DND-41 (cell line): ENCODE results near the gene SKIC2.

Experiments used
- ATAC-seq: fragments of 200-7000 bp; cut with Tn5 transposase; 3 replicates; pipeline ENCODE4 v1.9.1; 2021; ENCODE audit warnings: low read depth; ENCODE audit not compliant: insufficient read depth
- DNase-seq: peaks from one replicate; pipeline ENCODE4 v3.0.0-alpha.2; 2020
- H2AFZ ChIP-seq: 2 replicates; pipeline ENCODE4 v1.6.0; 2012; ENCODE audit warnings: low read depth, low read length
- H3K27ac ChIP-seq: 2 replicates; pipeline ENCODE4 v1.5.1; 2012; ENCODE audit warnings: low read length, inconsistent platforms
- H3K27me3 ChIP-seq: fragments of 200-600 bp; sonication (generic); 2 replicates; pipeline ENCODE4 v1.6.0; 2012; ENCODE audit warnings: low read length, mild to moderate bottlenecking, inconsistent platforms; ENCODE audit not compliant: insufficient read depth, poor library complexity
- H3K36me3 ChIP-seq: 2 replicates; pipeline ENCODE4 v1.5.1; 2012; ENCODE audit warnings: low read length, inconsistent platforms; ENCODE audit not compliant: insufficient read depth
- H3K4me1 ChIP-seq: 2 replicates; pipeline ENCODE4 v1.5.1; 2012; ENCODE audit warnings: mild to moderate bottlenecking, low read length; ENCODE audit not compliant: insufficient read depth
- H3K4me2 ChIP-seq: 2 replicates; pipeline ENCODE4 v1.6.0; 2012; ENCODE audit warnings: mild to moderate bottlenecking, moderate library complexity, low read length, inconsistent platforms; ENCODE audit not compliant: insufficient read depth
- H3K4me3 ChIP-seq, 2 experiments: fragments of 200-600 bp in 1 of 2; shearing (Covaris generic) in 1 of 2; 2 replicates each; pipeline ENCODE4 v1.5.1; 2012 to 2016; ENCODE audit warnings: inconsistent platforms in 2 of 2, low read length in 2 of 2, mild to moderate bottlenecking in 2 of 2, low read depth in 1 of 2, moderate library complexity in 1 of 2
- H3K79me2 ChIP-seq: 2 replicates; pipeline ENCODE4 v1.6.0; 2012; ENCODE audit warnings: low read length, inconsistent platforms; ENCODE audit not compliant: insufficient read depth
- H3K9ac ChIP-seq: 2 replicates; pipeline ENCODE4 v1.6.0; 2012; ENCODE audit warnings: low read depth, mild to moderate bottlenecking, inconsistent platforms, low read length, moderate library complexity
- H3K9me3 ChIP-seq: 2 replicates; pipeline ENCODE4 v1.5.1; 2012; ENCODE audit warnings: low read length, moderate library complexity, mild to moderate bottlenecking, inconsistent platforms; ENCODE audit not compliant: insufficient read depth, severe bottlenecking
- H4K20me1 ChIP-seq: 2 replicates; pipeline ENCODE4 v1.6.0; 2012; ENCODE audit warnings: low read length; ENCODE audit not compliant: insufficient read depth
- EZH2 ChIP-seq: IDR thresholded peaks from 3 replicates; pipeline ENCODE4 v1.6.1; 2012; ENCODE audit warnings: borderline replicate concordance, low read depth, mild to moderate bottlenecking, moderate library complexity, low read length, inconsistent platforms; ENCODE audit not compliant: severe bottlenecking
- TF ChIP-seq, protein P1 (sequence below): IDR thresholded peaks from 2 replicates; pipeline ENCODE4 v1.5.1; 2012; ENCODE audit warnings: borderline replicate concordance, low read length, moderate library complexity, mild to moderate bottlenecking; ENCODE audit not compliant: poor library complexity, severe bottlenecking; ENCODE audit errors: extremely low read depth

The SKIC2 gene

DNA sequence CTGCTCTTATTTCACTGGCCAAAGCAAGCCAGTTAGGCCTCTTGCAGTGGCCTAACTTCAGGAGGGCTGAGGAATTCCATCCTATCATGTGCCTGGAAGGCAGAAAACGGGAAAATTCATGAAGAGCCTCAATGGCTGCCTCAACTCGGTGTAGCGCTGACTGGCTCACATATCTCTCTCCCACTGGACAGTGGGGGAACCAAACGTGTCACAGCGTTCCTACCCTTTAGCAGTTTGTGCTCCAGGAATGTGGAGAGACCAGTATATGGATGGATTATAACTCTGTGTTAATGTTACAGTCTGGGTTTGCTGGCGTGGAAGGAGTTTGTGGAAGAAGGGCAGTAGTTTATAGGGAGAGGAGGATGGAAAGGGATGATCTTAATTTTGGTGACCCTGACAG lies 43.2 kb upstream of the SKIC2 start:
- Histone ChIP-seq H2AFZ (no peak overlapping the region), H3K4me2 (no peak overlapping the region), H3K9me3 (no peaks in the 10 kb centered on the region), H4K20me1 (no peaks in the 10 kb centered on the region), H3K27ac (no peak overlapping the region), H3K4me1 (no peaks in the 10 kb centered on the region), H3K4me3 (no peak overlapping the region), H3K79me2 (no peaks in the 10 kb centered on the region), H3K36me3 (no peaks in the 10 kb centered on the region), H3K9ac (no peak overlapping the region), H3K27me3 (no peaks in the 10 kb centered on the region)
- ATAC-seq (no peak), DNase-seq (no peak)
- TF ChIP-seq EZH2 = no peak
- TF ChIP-seq, protein P1, sequence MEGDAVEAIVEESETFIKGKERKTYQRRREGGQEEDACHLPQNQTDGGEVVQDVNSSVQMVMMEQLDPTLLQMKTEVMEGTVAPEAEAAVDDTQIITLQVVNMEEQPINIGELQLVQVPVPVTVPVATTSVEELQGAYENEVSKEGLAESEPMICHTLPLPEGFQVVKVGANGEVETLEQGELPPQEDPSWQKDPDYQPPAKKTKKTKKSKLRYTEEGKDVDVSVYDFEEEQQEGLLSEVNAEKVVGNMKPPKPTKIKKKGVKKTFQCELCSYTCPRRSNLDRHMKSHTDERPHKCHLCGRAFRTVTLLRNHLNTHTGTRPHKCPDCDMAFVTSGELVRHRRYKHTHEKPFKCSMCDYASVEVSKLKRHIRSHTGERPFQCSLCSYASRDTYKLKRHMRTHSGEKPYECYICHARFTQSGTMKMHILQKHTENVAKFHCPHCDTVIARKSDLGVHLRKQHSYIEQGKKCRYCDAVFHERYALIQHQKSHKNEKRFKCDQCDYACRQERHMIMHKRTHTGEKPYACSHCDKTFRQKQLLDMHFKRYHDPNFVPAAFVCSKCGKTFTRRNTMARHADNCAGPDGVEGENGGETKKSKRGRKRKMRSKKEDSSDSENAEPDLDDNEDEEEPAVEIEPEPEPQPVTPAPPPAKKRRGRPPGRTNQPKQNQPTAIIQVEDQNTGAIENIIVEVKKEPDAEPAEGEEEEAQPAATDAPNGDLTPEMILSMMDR = no peak

DNA sequence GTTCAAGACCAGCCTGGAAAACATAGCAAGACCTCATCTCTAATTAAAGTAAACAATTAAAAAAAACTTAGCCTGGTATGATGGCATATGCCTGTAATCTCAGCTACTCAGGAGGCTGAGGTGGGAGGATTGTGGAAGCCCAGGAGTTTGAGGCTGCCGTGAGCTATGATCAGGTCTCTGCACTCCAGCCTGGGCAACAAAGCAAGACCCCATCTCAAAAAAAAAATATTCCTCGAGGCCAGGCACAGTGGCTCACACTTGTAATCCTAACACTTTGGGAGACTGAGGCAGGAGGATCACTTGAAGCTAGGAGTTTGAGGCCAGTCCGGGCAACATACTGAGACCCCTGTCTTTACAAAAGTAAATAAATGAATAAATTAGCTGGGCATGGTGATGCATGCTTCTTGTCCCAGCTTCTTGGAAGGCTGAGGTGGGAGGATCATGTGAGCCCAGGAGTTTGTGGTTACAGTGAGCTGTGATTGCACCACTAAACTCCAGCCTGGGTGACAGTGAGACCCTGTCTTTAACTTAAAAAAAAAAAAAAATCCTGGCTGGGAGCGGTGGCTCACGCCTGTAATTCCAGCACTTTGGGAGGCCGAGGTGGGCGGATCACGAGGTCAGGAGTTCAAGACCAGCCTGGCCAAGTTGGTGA lies 40.8 kb upstream of the SKIC2 start:
- no peak for DNase-seq
- no peaks in the 10 kb centered on the region for H3K4me1 ChIP-seq
- no peak overlapping the region for H3K27ac ChIP-seq
- H3K9ac ChIP-seq = no peak overlapping the region
- H3K27me3 ChIP-seq = no peaks in the 10 kb centered on the region
- no peak overlapping the region for H3K4me2 ChIP-seq
- no peak overlapping the region for H3K4me3 ChIP-seq
- no peaks in the 10 kb centered on the region for H3K9me3 ChIP-seq
- no peaks in the 10 kb centered on the region for H4K20me1 ChIP-seq
- TF ChIP-seq, protein P1 = no peak
- TF ChIP-seq EZH2 = no peak
- H3K79me2 ChIP-seq = no peaks in the 10 kb centered on the region
- ATAC-seq = no peak; the same call in 2 of the 3 replicates
- H2AFZ ChIP-seq = no peak overlapping the region
- H3K36me3 ChIP-seq = no peaks in the 10 kb centered on the region

DNA sequence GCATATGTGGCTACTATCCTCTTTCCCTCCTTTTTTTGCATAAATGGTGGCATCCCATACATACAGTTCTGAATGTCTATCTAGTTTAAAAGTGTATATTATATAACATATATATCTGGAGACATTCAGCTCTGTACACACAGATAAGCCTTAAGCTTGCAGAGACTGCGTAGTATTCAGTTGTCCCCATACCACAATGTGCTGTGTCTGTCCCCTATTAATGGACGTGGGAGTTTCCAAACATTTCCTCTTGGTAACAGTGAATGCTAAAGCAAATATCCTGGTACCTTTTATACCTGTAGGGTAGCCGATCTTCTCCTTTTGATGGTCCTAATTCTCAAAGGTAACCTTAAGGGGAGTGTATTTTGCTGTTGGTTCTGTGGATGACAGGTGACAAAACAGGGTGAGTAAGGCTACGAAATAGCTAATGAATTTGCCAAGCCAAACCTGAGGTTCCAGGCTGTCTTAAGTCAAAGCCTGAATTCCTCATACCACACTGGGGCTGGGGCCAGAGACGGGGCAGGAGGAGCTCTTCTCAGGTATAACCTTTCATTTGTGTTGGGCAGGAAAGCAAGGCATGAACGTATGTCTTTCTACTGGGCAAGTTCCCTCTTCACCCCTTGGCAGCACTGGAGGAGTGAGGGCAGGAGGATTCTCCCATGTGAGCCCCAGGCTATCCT lies 39.2 kb upstream of the SKIC2 start:
- no peaks in the 10 kb centered on the region for H3K27me3 ChIP-seq
- no peak overlapping the region for H2AFZ ChIP-seq
- H3K9ac ChIP-seq = no peak overlapping the region
- H3K27ac ChIP-seq = no peak overlapping the region
- no peaks in the 10 kb centered on the region for H3K4me1 ChIP-seq
- ATAC-seq = no peak
- no peaks in the 10 kb centered on the region for H3K36me3 ChIP-seq
- H3K4me3 ChIP-seq = no peak overlapping the region
- TF ChIP-seq, protein P1 = no peak
- no peak for TF ChIP-seq EZH2
- no peaks in the 10 kb centered on the region for H3K79me2 ChIP-seq
- no peak overlapping the region for H3K4me2 ChIP-seq
- no peak for DNase-seq
- H4K20me1 ChIP-seq = no peaks in the 10 kb centered on the region
- no peaks in the 10 kb centered on the region for H3K9me3 ChIP-seq
